A549 (cell line): ENCODE results near the gene MGST2. TPM values are rescaled to one million over a fixed set of nuclear protein-coding genes. Genes with fewer than 3 reads are reported as not detected.

ENCODE experiments used
- ATAC-seq, 2 experiments: fragments of 200-7000 bp in 1 of 2; fragments of >200 bp in 1 of 2; cut with Nextera tagmentation in 1 of 2; cut with Tn5 transposase in 1 of 2; 3 replicates each; pipeline versions ENCODE4 v1.8.0 to v1.9.1; 2018 to 2020; ENCODE audit warnings: mild to moderate bottlenecking in 1 of 2, moderate library complexity in 1 of 2
- CTCF ChIA-PET: fragments of 300-600 bp; sonication (Branson Sonifier 250); formaldehyde crosslinking; extraction: SDS; loops from one replicate; lab custom pipeline; 2021; ENCODE audit warnings: antibody characterized with exemption, inconsistent platforms; lab: Yijun Ruan, JAX
- POLR2A ChIA-PET: fragments of 350-600 bp; formaldehyde crosslinking; extraction: SDS; loops from one replicate; lab custom pipeline; 2021; ENCODE audit warnings: antibody characterized with exemption, inconsistent platforms; lab: Yijun Ruan, JAX
- DNase-seq, 2 experiments: peaks; one replicate each; pipeline versions ENCODE4 v3.0.0 to v3.0.0-alpha.2; 2011 to 2016; ENCODE audit warnings: low read depth in 1 of 2, low spot score in 1 of 2
- FAIRE-seq: peaks from 2 replicates; lab custom pipeline; 2011; peaks lifted over from hg19 to GRCh38; lab: Jason Lieb, UNC
- H3K27ac ChIP-seq, 2 experiments: fragments of >200 bp; sonication (Bioruptor Twin); formaldehyde crosslinking; 3 replicates each; pipeline ENCODE4 v1.5.1; 2016 to 2017
- H3K4me1 ChIP-seq: fragments of >200 bp; sonication (Bioruptor Twin); formaldehyde crosslinking; 3 replicates; pipeline ENCODE4 v1.6.1; 2016
- H3K4me2 ChIP-seq: fragments of >200 bp; sonication (Bioruptor Twin); formaldehyde crosslinking; 3 replicates; pipeline ENCODE4 v1.6.1; 2016
- H3K4me3 ChIP-seq: fragments of >200 bp; sonication (Bioruptor Twin); formaldehyde crosslinking; 3 replicates; pipeline ENCODE4 v1.5.1; 2016
- H3K9me3 ChIP-seq: fragments of >200 bp; sonication (Bioruptor Twin); formaldehyde crosslinking; 3 replicates; pipeline ENCODE4 v1.6.1; 2016
- CEBPB ChIP-seq, 2 experiments: fragments of >200 bp in 1 of 2; sonication (Bioruptor Twin) in 1 of 2; formaldehyde crosslinking in 1 of 2; IDR thresholded peaks; 2 replicates each; pipeline ENCODE4 v1.6.1; 2012 to 2016
- CTCF ChIP-seq: fragments of >200 bp; sonication (Bioruptor Twin); formaldehyde crosslinking; IDR thresholded peaks from 3 replicates; pipeline ENCODE4 v1.5.1; 2016
- ESRRA ChIP-seq: fragments of 150-350 bp; IDR thresholded peaks from 2 replicates; pipeline ENCODE4 v1.6.1; 2014; ENCODE audit warnings: mild to moderate bottlenecking, low read length, borderline replicate concordance
- GATA3 ChIP-seq: IDR thresholded peaks from 2 replicates; pipeline ENCODE4 v1.6.1; 2012; ENCODE audit warnings: borderline replicate concordance
- HEYL ChIP-seq: fragments of 250-450 bp; sonication (Bioruptor Pico); IDR thresholded peaks from 2 replicates; pipeline ENCODE4 v1.8.0; 2021; ENCODE audit warnings: mild to moderate bottlenecking, moderate library complexity
- HMGXB4 ChIP-seq: fragments of 250-450 bp; sonication (Bioruptor Pico); IDR thresholded peaks from 2 replicates; pipeline ENCODE4 v1.5.0; 2021; ENCODE audit warnings: mild to moderate bottlenecking, moderate library complexity, borderline replicate concordance
- JUN ChIP-seq, 2 experiments: fragments of >200 bp; sonication (Bioruptor Twin); formaldehyde crosslinking; IDR thresholded peaks; 2 replicates in 1 of 2; 3 replicates in 1 of 2; pipeline ENCODE4 v1.6.1; 2016 to 2017
- MYC ChIP-seq: IDR thresholded peaks from 2 replicates; pipeline ENCODE4 v1.6.1; 2012; ENCODE audit warnings: mild to moderate bottlenecking, inconsistent platforms, low read length, improper control_type of control experiment, borderline replicate concordance
- NPAS2 ChIP-seq: fragments of 250-450 bp; sonication (Bioruptor Pico); IDR thresholded peaks from 2 replicates; pipeline ENCODE4 v1.8.0; 2022; ENCODE audit warnings: mild to moderate bottlenecking, moderate library complexity, borderline replicate concordance
- PBX3 ChIP-seq: IDR thresholded peaks from 2 replicates; pipeline ENCODE4 v1.6.1; 2012
- PHF8 ChIP-seq: fragments of 200-600 bp; sonication (generic); IDR thresholded peaks from 2 replicates; pipeline ENCODE4 v1.6.1; 2016; ENCODE audit warnings: low read depth, mild to moderate bottlenecking, antibody characterized with exemption, moderate library complexity, borderline replicate concordance
- POLR2AphosphoS2 ChIP-seq: conservative IDR thresholded peaks from 2 replicates; pipeline ENCODE4 v1.6.1; 2012; ENCODE audit warnings: low read length, improper control_type of control experiment, inconsistent platforms
- RAD21 ChIP-seq, 2 experiments: fragments of >200 bp in 1 of 2; sonication (Bioruptor Twin) in 1 of 2; formaldehyde crosslinking in 1 of 2; IDR thresholded peaks in 1 of 2; conservative IDR thresholded peaks in 1 of 2; 2 replicates in 1 of 2; 3 replicates in 1 of 2; pipeline ENCODE4 v1.6.1; 2012 to 2018; ENCODE audit warnings: inconsistent platforms in 1 of 2
- RCOR1 ChIP-seq: fragments of 150-350 bp; IDR thresholded peaks from 2 replicates; pipeline ENCODE4 v1.6.1; 2014; ENCODE audit warnings: antibody characterized with exemption, low read length, low read depth
- SMC3 ChIP-seq: fragments of >200 bp; sonication (Bioruptor Twin); formaldehyde crosslinking; IDR thresholded peaks from 3 replicates; pipeline ENCODE4 v1.6.1; 2018; ENCODE audit warnings: inconsistent platforms
- SREBF2 ChIP-seq: fragments of 450-650 bp; IDR thresholded peaks from 2 replicates; pipeline ENCODE4 v1.6.1; 2014; ENCODE audit warnings: mild to moderate bottlenecking, moderate library complexity
- ZC3H11A ChIP-seq: fragments of 450-650 bp; IDR thresholded peaks from 2 replicates; pipeline ENCODE4 v1.6.1; 2014; ENCODE audit warnings: antibody characterized with exemption, mild to moderate bottlenecking
- ZFP36 ChIP-seq: fragments of 450-650 bp; IDR thresholded peaks from 2 replicates; pipeline ENCODE4 v1.6.1; 2014; ENCODE audit warnings: borderline replicate concordance; ENCODE audit not compliant: partially characterized antibody
- WGBS: methylation state at CpG from one replicate; pipeline ENCODE4 v1.1.6; 2017; ENCODE audit errors: missing lambda C conversion rate; 5-methylcytosine and 5-hydroxymethylcytosine counted together
- polyA plus RNA-seq, 4 experiments: library from polyadenylated mRNA; depleted of rRNA in 3 of 4; stranded (reverse); fragments of >200 nt; fragmentation: RNase III in 1 of 4; extraction: RNeasy Plus Mini Kit Qiagen cat#74134 plus additional on column Dnase treatment in 1 of 4; gene quantifications; 2 replicates in 3 of 4; 3 replicates in 1 of 4; pipeline ENCODE4 v1.2.3, GENCODE V29; 2011 to 2017

MGST2 gene
- polyA plus RNA-seq, 2 of the 4 experiments (the other 2 are of a cell fraction), result 44.0 to 62.1 TPM

- Histone ChIP-seq H3K4me2 (peak overlapping the region; percentile 66; the same call in 1 of the 3 replicates), H3K27ac (peak overlapping the region; percentile 82 to 87), H3K9me3 (no peaks in the 10 kb centered on the region), H3K4me1 (peaks cover 57% of the 10 kb centered on the region), H3K4me3 (peak overlapping the region; percentile 5; the same call in 1 of the 3 replicates)
- ATAC-seq, result no peak
- CTCF ChIA-PET, result interaction anchor here (3.4 to 4.1 kb wide), 2 partner anchors 10 to 44 kb away, joined by 19 to 23 read pairs; no protein-coding TSS in a partner anchor
- FAIRE-seq, result no peak
- POLR2A ChIA-PET, result no interaction called here
- 43% methylated on average over 1 of the region's 1 CpG for WGBS
- no peak for TF ChIP-seq RCOR1
- TF ChIP-seq CEBPB (IDR thresholded peaks at IDR 0.05), result peak in 1 of 2 experiments; percentile 43; a peak in 1 of 4 replicates
- TF ChIP-seq, all 56 proteins: peak for 1
- peak in 1 of 2 experiments; percentile 21 for DNase-seq
These were observed 18.4 kb upstream of the MGST2 start for GRCh38 chr4:139647184-139647583.

- ChIA-PET CTCF (interaction anchor here (4.1 to 11.4 kb wide), 2 partner anchors 9 to 45 kb away, joined by 23 to 260 read pairs; no protein-coding TSS in a partner anchor), POLR2A (no interaction called here)
- H3K4me2 ChIP-seq, result no peak overlapping the region
- DNase-seq (no peak), FAIRE-seq (no peak), ATAC-seq (no peak)
- peaks cover 51% of the 10 kb centered on the region for H3K4me1 ChIP-seq
- no peaks in the 10 kb centered on the region for H3K9me3 ChIP-seq
- TF ChIP-seq PBX3 (no peak), HEYL (CRISPR knock-in tag) (no peak), GATA3 (no peak), SREBF2 (no peak), POLR2AphosphoS2 (no peak), PHF8 (no peak), MYC (no peak), HMGXB4 (CRISPR knock-in tag) (no peak), NPAS2 (CRISPR knock-in tag) (no peak), ESRRA (no peak), SMC3 (no peak), ZC3H11A (no peak), CEBPB (IDR thresholded peaks at IDR 0.05) (no peak), ZFP36 (no peak)
- H3K27ac ChIP-seq, result peak overlapping the region; percentile 82 to 87; a peak in 4 of 6 replicates
- H3K4me3 ChIP-seq, result no peak overlapping the region
- WGBS, result 74% methylated on average over 1 of the region's 1 CpG
These were observed 17.7 kb upstream of the MGST2 start for GRCh38 chr4:139647952-139648351.

- TF ChIP-seq RAD21 (conservative IDR thresholded peaks at IDR 0.05 in 1 of 2, IDR thresholded peaks at IDR 0.05 in 1 of 2) (peak; percentile 75 to 79), CTCF (peak; percentile 80), JUN (IDR thresholded peaks at IDR 0.05) (no peak), SMC3 (peak; percentile 92)
- H3K9me3 ChIP-seq, result no peaks in the 10 kb centered on the region
- peak overlapping the region; percentile 52 for H3K4me2 ChIP-seq
- POLR2A ChIA-PET, result no interaction called here
- H3K27ac ChIP-seq, result peak overlapping the region; percentile 63 to 81
- FAIRE-seq (peak; percentile 36), ATAC-seq (peak; percentile 82 to 85), DNase-seq (peak; percentile 44 to 84)
- peaks cover 29% of the 10 kb centered on the region for H3K4me1 ChIP-seq
- 11% methylated on average over 13 of the region's 13 CpGs for WGBS
- CTCF ChIA-PET, result interaction anchor here (0.6 to 11.4 kb wide), 34 partner anchors 8 to 709 kb away, joined by 3 to 260 read pairs (median 5); partner anchors contain the start of gene MGST2
- H3K4me3 ChIP-seq, result no peak overlapping the region
These were observed 14.1 kb upstream of the MGST2 start for GRCh38 chr4:139651282-139652194.
